ENCODE data around the gene RCBTB2. TPM values are rescaled to one million over a fixed set of nuclear protein-coding genes. Genes with fewer than 3 reads are reported as not detected.

Gene RCBTB2
- total RNA-seq, 1 donor from 2014 or later: 38.4 TPM

- no peaks in the 10 kb centered on the region for H3K27me3 ChIP-seq
- H3K9ac ChIP-seq: no peak overlapping the region
- Mint-ChIP-seq H3K9me3 (no peaks in the 10 kb centered on the region), H3K27ac (no peak overlapping the region), H3K4me3 (no peak overlapping the region), H3K27me3 (ENCODE audit: insufficient read depth, low read depth) (no peaks in the 10 kb centered on the region), H3K36me3 (peaks cover 25% of the 10 kb centered on the region), H3K4me1 (no peaks in the 10 kb centered on the region)
- TF ChIP-seq CTCF (IDR thresholded peaks at IDR 0.05) (no peak), EZH2 (IDR thresholded peaks at IDR 0.05) (no peak), EZH2phosphoT487 (IDR thresholded peaks at IDR 0.05) (no peak)
- no peak for DNase-seq (ENCODE audit: low spot score)
- H4K20me1 ChIP-seq (ENCODE audit: low read depth): no peaks in the 10 kb centered on the region
- H3K4me2 ChIP-seq: no peak overlapping the region
- no peaks in the 10 kb centered on the region for H3K9me3 ChIP-seq (ENCODE audit: low read depth)
- H3K27ac ChIP-seq: no peak overlapping the region
- H2AFZ ChIP-seq (replicated peaks): no peak overlapping the region
- H3K4me3 ChIP-seq: no peak overlapping the region
- peaks cover 7% of the 10 kb centered on the region for H3K36me3 ChIP-seq
- no peaks in the 10 kb centered on the region for H3F3A ChIP-seq (ENCODE audit: low read depth)
- H3K4me1 ChIP-seq: no peaks in the 10 kb centered on the region
- no peaks in the 10 kb centered on the region for H3K79me2 ChIP-seq (ENCODE audit: low read depth)
These were observed 43.9 kb downstream of the RCBTB2 start for GRCh38 chr13:48488995-48489394.

- peaks cover 7% of the 10 kb centered on the region for H3K36me3 ChIP-seq
- H3K27me3 Mint-ChIP-seq (ENCODE audit: insufficient read depth, low read depth): peaks cover 2% of the 10 kb centered on the region
- H3K27ac ChIP-seq: no peak overlapping the region
- H3K27me3 ChIP-seq: no peaks in the 10 kb centered on the region
- H3K4me2 ChIP-seq: no peak overlapping the region
- H4K20me1 ChIP-seq (ENCODE audit: low read depth): no peaks in the 10 kb centered on the region
- no peak overlapping the region for H3K27ac Mint-ChIP-seq
- no peak overlapping the region for H3K9ac ChIP-seq
- H3K36me3 Mint-ChIP-seq: peaks cover 26% of the 10 kb centered on the region
- no peaks in the 10 kb centered on the region for H3K4me1 Mint-ChIP-seq
- no peaks in the 10 kb centered on the region for H3K4me1 ChIP-seq
- no peak for DNase-seq (ENCODE audit: low spot score)
- no peak overlapping the region for H3K4me3 ChIP-seq
- no peaks in the 10 kb centered on the region for H3F3A ChIP-seq (ENCODE audit: low read depth)
- H2AFZ ChIP-seq (replicated peaks): no peak overlapping the region
- H3K9me3 Mint-ChIP-seq: no peaks in the 10 kb centered on the region
- H3K79me2 ChIP-seq (ENCODE audit: low read depth): no peaks in the 10 kb centered on the region
- TF ChIP-seq EZH2phosphoT487 (IDR thresholded peaks at IDR 0.05) (no peak), CTCF (IDR thresholded peaks at IDR 0.05) (no peak), EZH2 (IDR thresholded peaks at IDR 0.05) (no peak)
- H3K4me3 Mint-ChIP-seq: no peak overlapping the region
- H3K9me3 ChIP-seq (ENCODE audit: low read depth): no peaks in the 10 kb centered on the region
These were observed 44.9 kb downstream of the RCBTB2 start for GRCh38 chr13:48487968-48488367.

GRCh38 chr13:48486836-48487235 lies 46.0 kb downstream of the RCBTB2 start:
- H3K9me3 ChIP-seq (ENCODE audit: low read depth): no peaks in the 10 kb centered on the region
- H3K79me2 ChIP-seq (ENCODE audit: low read depth): no peaks in the 10 kb centered on the region
- DNase-seq (ENCODE audit: low spot score): no peak
- H3K27ac ChIP-seq: no peak overlapping the region
- H3F3A ChIP-seq (ENCODE audit: low read depth): no peaks in the 10 kb centered on the region
- H4K20me1 ChIP-seq (ENCODE audit: low read depth): no peaks in the 10 kb centered on the region
- H3K4me2 ChIP-seq: no peak overlapping the region
- no peaks in the 10 kb centered on the region for H3K27me3 ChIP-seq
- no peak overlapping the region for H3K27ac Mint-ChIP-seq
- no peak overlapping the region for H3K4me3 ChIP-seq
- TF ChIP-seq CTCF (IDR thresholded peaks at IDR 0.05) (no peak), EZH2 (IDR thresholded peaks at IDR 0.05) (no peak), EZH2phosphoT487 (IDR thresholded peaks at IDR 0.05) (no peak)
- no peaks in the 10 kb centered on the region for H3K4me1 ChIP-seq
- H3K36me3 ChIP-seq: peaks cover 7% of the 10 kb centered on the region
- H3K9me3 Mint-ChIP-seq: no peaks in the 10 kb centered on the region
- no peak overlapping the region for H2AFZ ChIP-seq (replicated peaks)
- H3K4me3 Mint-ChIP-seq: no peak overlapping the region
- H3K27me3 Mint-ChIP-seq (ENCODE audit: insufficient read depth, low read depth): peaks cover 2% of the 10 kb centered on the region
- H3K4me1 Mint-ChIP-seq: no peaks in the 10 kb centered on the region
- H3K36me3 Mint-ChIP-seq: peaks cover 26% of the 10 kb centered on the region
- H3K9ac ChIP-seq: no peak overlapping the region

Measured in neural progenitor cell (in vitro differentiated cells).